Measurements from ENCODE around the gene DNAJB8.

DNAJB8 gene

GRCh38 chr3:128442949-128443348 is 23.7 kb downstream of the DNAJB8 start:
- no peak for DNase-seq

- no peak for DNase-seq
Measured at GRCh38 chr3:128442070-128442469, 24.6 kb downstream of the DNAJB8 start.

- DNase-seq, result no peak
Measured at GRCh38 chr3:128439226-128439625, 27.5 kb downstream of the DNAJB8 start.

- DNase-seq, result no peak
Measured at GRCh38 chr3:128438488-128439072, 28.1 kb downstream of the DNAJB8 start.

GRCh38 chr3:128436214-128436613 is 30.5 kb downstream of the DNAJB8 start:
- DNase-seq, result no peak

- no peak for DNase-seq
Measured at GRCh38 chr3:128435561-128435960, 31.1 kb downstream of the DNAJB8 start.

GRCh38 chr3:128435058-128435457 is 31.6 kb downstream of the DNAJB8 start:
- no peak for DNase-seq

- no peak for DNase-seq
Measured at GRCh38 chr3:128434524-128434923, 32.2 kb downstream of the DNAJB8 start.

- no peak for DNase-seq
Measured at GRCh38 chr3:128433837-128434165, 32.9 kb downstream of the DNAJB8 start.

GRCh38 chr3:128432971-128433836 is 33.5 kb downstream of the DNAJB8 start:
- no peak for DNase-seq

GRCh38 chr3:128432301-128432970 is 34.3 kb downstream of the DNAJB8 start:
- DNase-seq, result no peak

GRCh38 chr3:128431803-128432300 is 34.8 kb downstream of the DNAJB8 start:
- DNase-seq, result no peak

- DNase-seq, result no peak
Measured at GRCh38 chr3:128430731-128431130, 36.0 kb downstream of the DNAJB8 start.

- DNase-seq, result no peak
Measured at GRCh38 chr3:128430301-128430700, 36.4 kb downstream of the DNAJB8 start.

GRCh38 chr3:128429751-128430150 is 36.9 kb downstream of the DNAJB8 start:
- no peak for DNase-seq

- no peak for DNase-seq
Measured at GRCh38 chr3:128429275-128429674, 37.4 kb downstream of the DNAJB8 start.

GRCh38 chr3:128427872-128428822 is 38.5 kb downstream of the DNAJB8 start:
- DNase-seq, result no peak

- DNase-seq, result no peak
Measured at GRCh38 chr3:128427175-128427857, 39.4 kb downstream of the DNAJB8 start.

GRCh38 chr3:128426128-128426921 is 40.4 kb downstream of the DNAJB8 start:
- peak; percentile 61 for DNase-seq

GRCh38 chr3:128425846-128426127 is 40.9 kb downstream of the DNAJB8 start:
- DNase-seq, result no peak

- no peak for DNase-seq
Measured at GRCh38 chr3:128425142-128425845, 41.4 kb downstream of the DNAJB8 start.
